IMR-90 (cell line): ENCODE measurements around the gene MTREX. TPM values are rescaled to one million over a fixed set of nuclear protein-coding genes. Genes with fewer than 3 reads are reported as not detected.

Experiments used
- ATAC-seq: fragments of 200-7000 bp; cut with Tn5 transposase; 2 replicates; pipeline ENCODE4 v1.9.1; 2020; ENCODE audit warnings: low read depth, mild to moderate bottlenecking, moderate library complexity
- BruUV-seq: library from RNA; stranded (reverse); fragments of 400-500 nt; replicated peaks from 2 replicates; lab custom pipeline; 2021; lab: Mats Ljungman, UMichigan
- CTCF ChIA-PET: fragments of 300-600 bp; formaldehyde crosslinking; extraction: SDS; loops from one replicate; lab custom pipeline; 2021; ENCODE audit warnings: antibody characterized with exemption; lab: Yijun Ruan, JAX
- POLR2A ChIA-PET: fragments of 300-600 bp; sonication (Branson Sonifier 250); formaldehyde crosslinking; loops from one replicate; lab custom pipeline; 2022; ENCODE audit warnings: antibody characterized with exemption; ENCODE audit not compliant: unreplicated experiment; lab: Charles Lee
- DNase-seq: peaks from one replicate; pipeline ENCODE4 v3.0.0; 2013
- H2AFZ ChIP-seq: replicated peaks from 2 replicates; pipeline ENCODE3; 2013; ENCODE audit warnings: low read length, mild to moderate bottlenecking; ENCODE audit not compliant: poor library complexity
- H2AK5ac ChIP-seq: 2 replicates; pipeline ENCODE4 v1.6.1; 2013; ENCODE audit warnings: low read depth, low read length, inconsistent platforms
- H2AK9ac ChIP-seq: replicated peaks from 2 replicates; pipeline ENCODE3; 2013; ENCODE audit warnings: mild to moderate bottlenecking, low read depth, low read length, moderate library complexity; ENCODE audit not compliant: poor library complexity
- H2BK120ac ChIP-seq: 2 replicates; pipeline ENCODE4 v1.6.1; 2013; ENCODE audit warnings: low read depth, low read length, inconsistent platforms
- H2BK15ac ChIP-seq: 3 replicates; pipeline ENCODE4 v1.6.1; 2013; ENCODE audit warnings: low read depth, low read length, inconsistent platforms
- H2BK20ac ChIP-seq: 2 replicates; pipeline ENCODE4 v1.6.1; 2013; ENCODE audit warnings: low read depth, mild to moderate bottlenecking, inconsistent platforms, low read length, moderate library complexity
- H2BK5ac ChIP-seq: 2 replicates; pipeline ENCODE4 v1.6.1; 2013; ENCODE audit warnings: mild to moderate bottlenecking, low read depth, low read length, inconsistent platforms; ENCODE audit not compliant: poor library complexity, severe bottlenecking
- H3K14ac ChIP-seq: replicated peaks from 2 replicates; pipeline ENCODE4 v1.6.1; 2013; ENCODE audit warnings: low read depth, low read length, inconsistent platforms
- H3K18ac ChIP-seq: 2 replicates; pipeline ENCODE4 v1.6.1; 2013; ENCODE audit warnings: low read depth, low read length, control low read depth
- H3K23ac ChIP-seq: 2 replicates; pipeline ENCODE4 v1.6.1; 2013; ENCODE audit warnings: low read depth, low read length, inconsistent platforms
- H3K27ac ChIP-seq: 2 replicates; pipeline ENCODE4 v1.5.1; 2013; ENCODE audit warnings: mild to moderate bottlenecking, control low read depth, low read length; ENCODE audit not compliant: insufficient read depth
- H3K27me3 ChIP-seq: 2 replicates; pipeline ENCODE4 v1.6.1; 2013; ENCODE audit warnings: low read length; ENCODE audit not compliant: control insufficient read depth, insufficient read depth
- H3K36me3 ChIP-seq: 2 replicates; pipeline ENCODE4 v1.6.1; 2013; ENCODE audit warnings: low read length, mixed read lengths; ENCODE audit not compliant: control insufficient read depth, insufficient read depth
- H3K4ac ChIP-seq: 2 replicates; pipeline ENCODE4 v1.6.1; 2013; ENCODE audit warnings: low read depth, low read length, inconsistent platforms
- H3K4me1 ChIP-seq: 2 replicates; pipeline ENCODE4 v1.6.1; 2013; ENCODE audit warnings: low read length, mixed read lengths; ENCODE audit not compliant: control insufficient read depth, insufficient read depth
- H3K4me2 ChIP-seq: 2 replicates; pipeline ENCODE4 v1.6.1; 2013; ENCODE audit warnings: low read depth, mild to moderate bottlenecking, control low read depth, low read length, moderate library complexity
- H3K4me3 ChIP-seq: 2 replicates; pipeline ENCODE4 v1.5.1; 2013; ENCODE audit warnings: low read depth, mild to moderate bottlenecking, control low read depth, low read length, moderate library complexity; ENCODE audit not compliant: insufficient read depth
- H3K56ac ChIP-seq: 2 replicates; pipeline ENCODE4 v1.6.1; 2013; ENCODE audit warnings: low read length, inconsistent platforms; ENCODE audit not compliant: insufficient read depth; ENCODE audit errors: extremely low read depth
- H3K79me1 ChIP-seq, 2 experiments: 2 replicates each; pipeline ENCODE4 v1.6.1; 2013; ENCODE audit warnings: low read length in 2 of 2, inconsistent platforms in 1 of 2, low read depth in 1 of 2
- H3K9ac ChIP-seq: 2 replicates; pipeline ENCODE4 v1.6.1; 2013; ENCODE audit warnings: low read depth, low read length, control low read depth
- H3K9me1 ChIP-seq: 2 replicates; pipeline ENCODE4 v1.6.1; 2013; ENCODE audit warnings: low read length, inconsistent platforms; ENCODE audit not compliant: insufficient read depth
- H3K9me3 ChIP-seq: 2 replicates; pipeline ENCODE4 v1.6.1; 2013; ENCODE audit warnings: low read length; ENCODE audit not compliant: control insufficient read depth, insufficient read depth
- H4K20me1 ChIP-seq: 2 replicates; pipeline ENCODE4 v1.6.1; 2013; ENCODE audit warnings: low read length, inconsistent platforms; ENCODE audit not compliant: insufficient read depth
- H4K5ac ChIP-seq: 2 replicates; pipeline ENCODE4 v1.6.1; 2013; ENCODE audit warnings: mild to moderate bottlenecking, low read depth, low read length, control low read depth
- H4K8ac ChIP-seq, 2 experiments: 2 replicates each; pipeline ENCODE4 v1.6.1; 2013; ENCODE audit warnings: low read depth in 2 of 2, low read length in 2 of 2, control low read depth in 1 of 2, inconsistent platforms in 1 of 2
- H4K91ac ChIP-seq: 2 replicates; pipeline ENCODE4 v1.6.1; 2013; ENCODE audit warnings: low read depth, low read length, inconsistent platforms; ENCODE audit not compliant: insufficient read depth
- BHLHE40 ChIP-seq: fragments of 150-350 bp; IDR thresholded peaks from 2 replicates; pipeline ENCODE4 v1.6.1; 2016; ENCODE audit warnings: mild to moderate bottlenecking, low read depth, low read length
- CEBPB ChIP-seq: IDR thresholded peaks from 2 replicates; pipeline ENCODE4 v1.6.1; 2012; ENCODE audit warnings: low read depth, low read length, improper control_type of control experiment
- CHD1 ChIP-seq: IDR thresholded peaks from 2 replicates; pipeline ENCODE4 v1.6.1; 2012; ENCODE audit warnings: low read depth, low read length, improper control_type of control experiment
- CTCF ChIP-seq: conservative IDR thresholded peaks from 2 replicates; pipeline ENCODE4 v1.5.1; 2012; ENCODE audit warnings: mild to moderate bottlenecking, low read depth, low read length, improper control_type of control experiment
- ELK1 ChIP-seq: fragments of 150-350 bp; IDR thresholded peaks from 2 replicates; pipeline ENCODE4 v1.6.1; 2016; ENCODE audit warnings: low read depth, mild to moderate bottlenecking, low read length, moderate library complexity, borderline replicate concordance
- FOS ChIP-seq: fragments of 150-350 bp; IDR thresholded peaks from 2 replicates; pipeline ENCODE4 v1.6.1; 2016; ENCODE audit warnings: low read depth, low read length
- MAFK ChIP-seq: IDR thresholded peaks from 2 replicates; pipeline ENCODE4 v1.6.1; 2012; ENCODE audit warnings: low read depth, low read length, improper control_type of control experiment
- MXI1 ChIP-seq: IDR thresholded peaks from 2 replicates; pipeline ENCODE4 v1.6.1; 2012; ENCODE audit warnings: low read depth, mild to moderate bottlenecking, low read length, moderate library complexity, borderline replicate concordance
- NFE2L2 ChIP-seq: fragments of 150-350 bp; IDR thresholded peaks from 2 replicates; pipeline ENCODE4 v1.6.1; 2016; ENCODE audit warnings: low read depth, mild to moderate bottlenecking, low read length
- POLR2A ChIP-seq: IDR thresholded peaks from 2 replicates; pipeline ENCODE4 v1.6.1; 2012; ENCODE audit warnings: mild to moderate bottlenecking, low read depth, low read length
- RAD21 ChIP-seq: IDR thresholded peaks from 2 replicates; pipeline ENCODE4 v1.6.1; 2012; ENCODE audit warnings: low read length, improper control_type of control experiment
- RCOR1 ChIP-seq: IDR thresholded peaks from 2 replicates; pipeline ENCODE4 v1.6.1; 2012; ENCODE audit warnings: mild to moderate bottlenecking, low read length, improper control_type of control experiment; ENCODE audit not compliant: insufficient replicate concordance
- RFX5 ChIP-seq: IDR thresholded peaks from 2 replicates; pipeline ENCODE4 v1.8.0; 2012; ENCODE audit warnings: low read depth, mild to moderate bottlenecking, low read length, moderate library complexity
- SMC3 ChIP-seq: fragments of 150-350 bp; IDR thresholded peaks from 2 replicates; pipeline ENCODE4 v1.6.1; 2016; ENCODE audit warnings: low read depth, mild to moderate bottlenecking, antibody characterized with exemption, low read length, moderate library complexity
- WGBS, 2 experiments: methylation state at CpG; one replicate each; pipeline versions ENCODE4 v1.1.5 to v1.1.7; 2013; ENCODE audit warnings: missing lambda C conversion rate in 2 of 2; ENCODE audit not compliant: insufficient read length in 1 of 2; ENCODE audit errors: extremely low coverage in 2 of 2; 5-methylcytosine and 5-hydroxymethylcytosine counted together
- dilution Hi-C: fragments of 300-500 bp; cut with HindIII; formaldehyde crosslinking; loops from one replicate; pipeline ENCODE4 v1.14.3; 2018; ENCODE audit warnings: low sequenced_read_pairs; ENCODE audit not compliant: unreplicated experiment
- in situ Hi-C: fragments of 300-500 bp; cut with MboI; formaldehyde crosslinking; loops from 3 replicates; pipeline ENCODE4 v1.14.3; 2019; ENCODE audit warnings: low sequenced_read_pairs, inconsistent platforms, mixed read lengths
- intact Hi-C: fragments of 100-400 bp; cut with micrococcal nuclease; formaldehyde crosslinking; loops from 2 replicates; pipeline ENCODE4 v1.10.0; 2022
- polyA plus RNA-seq, 3 experiments: library from polyadenylated mRNA; depleted of rRNA; stranded (reverse); fragments of >200 nt; gene quantifications; 2 replicates each; pipeline ENCODE4 v1.2.3, GENCODE V29; 2012; ENCODE audit warnings: low replicate concordance in 1 of 3
- total RNA-seq: library from RNA; depleted of rRNA; stranded (reverse); fragments of >200 nt; gene quantifications from 2 replicates; pipeline ENCODE4 v1.2.3, GENCODE V29; 2012
- TF ChIP-seq, protein P1 (sequence below): fragments of 150-350 bp; IDR thresholded peaks from 2 replicates; pipeline ENCODE4 v1.6.1; 2017; ENCODE audit warnings: mild to moderate bottlenecking, antibody characterized with exemption, low read length, low read depth

The MTREX gene
- total and polyA plus RNA-seq, 2 of the 4 experiments (the other 2 are of a cell fraction), result 22.1 to 33.2 TPM

GRCh38 chr5:55459572-55459971 lies 151.8 kb downstream of the MTREX start:
- WGBS, 2 experiments, result 80% methylated on average over 1 of the region's 2 CpGs; no CpG with 5 or more reads in 1 of the 2 experiments
- H3K36me3 ChIP-seq, result peaks cover 1% of the 10 kb centered on the region; the same call in 1 of the 2 replicates
- H3K79me1 ChIP-seq, result peaks cover 3 to 14% of the 10 kb centered on the region in 2 experiments; a peak in 2 of 4 replicates
- no peak for ATAC-seq
- H3K4ac ChIP-seq, result no peak overlapping the region
- H2BK20ac ChIP-seq, result no peak overlapping the region
- BruUV-seq, result no TSS peak
- no peak overlapping the region for H3K56ac ChIP-seq
- no peaks in the 10 kb centered on the region for H3K9me3 ChIP-seq
- H2AK5ac ChIP-seq, result no peak overlapping the region
- in situ Hi-C loops, result no loop called here
- 0 out of 2 replicates have a peak, but pooled peaks cover 4% of the 10 kb centered on the region for H3K9me1 ChIP-seq
- no peaks in the 10 kb centered on the region for H3K27me3 ChIP-seq
- peaks cover 3% of the 10 kb centered on the region; the same call in 1 of the 2 replicates for H4K20me1 ChIP-seq
- no peak overlapping the region for H3K23ac ChIP-seq
- no peak overlapping the region for H4K5ac ChIP-seq
- H2BK15ac ChIP-seq, result no peak overlapping the region
- dilution Hi-C loops, result no loop called here
- no peak overlapping the region for H3K4me2 ChIP-seq
- no peak overlapping the region for H2BK120ac ChIP-seq
- H2AFZ ChIP-seq, result no peak overlapping the region
- POLR2A ChIA-PET, result no interaction called here
- intact Hi-C loops, result loop anchor here (5.0 kb wide), 1 partner anchor 33 kb away; no protein-coding TSS in a partner anchor
- no peak for DNase-seq
- TF ChIP-seq, protein P1, sequence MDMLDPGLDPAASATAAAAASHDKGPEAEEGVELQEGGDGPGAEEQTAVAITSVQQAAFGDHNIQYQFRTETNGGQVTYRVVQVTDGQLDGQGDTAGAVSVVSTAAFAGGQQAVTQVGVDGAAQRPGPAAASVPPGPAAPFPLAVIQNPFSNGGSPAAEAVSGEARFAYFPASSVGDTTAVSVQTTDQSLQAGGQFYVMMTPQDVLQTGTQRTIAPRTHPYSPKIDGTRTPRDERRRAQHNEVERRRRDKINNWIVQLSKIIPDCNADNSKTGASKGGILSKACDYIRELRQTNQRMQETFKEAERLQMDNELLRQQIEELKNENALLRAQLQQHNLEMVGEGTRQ, result no peak
- TF ChIP-seq CHD1 (no peak), FOS (no peak), ELK1 (no peak), RAD21 (no peak), CTCF (no peak), MXI1 (no peak), BHLHE40 (no peak), RCOR1 (no peak), MAFK (no peak), NFE2L2 (no peak), POLR2A (no peak), CEBPB (no peak), SMC3 (no peak), RFX5 (no peak)
- CTCF ChIA-PET, result no interaction called here
- no peak overlapping the region for H2AK9ac ChIP-seq
- H4K8ac ChIP-seq, result no peak overlapping the region
- no peak overlapping the region for H3K4me3 ChIP-seq
- no peak overlapping the region for H4K91ac ChIP-seq
- no peak overlapping the region for H3K14ac ChIP-seq
- H2BK5ac ChIP-seq, result no peak overlapping the region
- H3K4me1 ChIP-seq, result peaks cover 2% of the 10 kb centered on the region; the same call in 1 of the 2 replicates
- no peak overlapping the region for H3K18ac ChIP-seq
- no peak overlapping the region for H3K9ac ChIP-seq
- no peak overlapping the region for H3K27ac ChIP-seq
